Upper lobe of left lung (tissue), 6 donors: ENCODE measurements around the gene PPIG. TPM values are rescaled to one million over a fixed set of nuclear protein-coding genes. Genes with fewer than 3 reads are reported as not detected.
"Not testable (repeated sequence)": the region's sequence is repeated elsewhere in the genome, so short reads cannot be mapped to it uniquely, and the experiment has no call there.

ENCODE experiments used
- ATAC-seq, 2 donors: fragments of 200-7000 bp; cut with Tn5 transposase; one replicate each; pipeline ENCODE4 v1.9.1; 2022; ENCODE audit warnings: mild to moderate bottlenecking in 2 of 2, moderate library complexity in 2 of 2; ENCODE audit not compliant: low FRiP score in 2 of 2
- DNase-seq, 2 donors: peaks; one replicate each; pipeline ENCODE4 v3.0.0-alpha.2; 2019 to 2020
- H3K27ac ChIP-seq, 4 donors: fragments of 200-600 bp; sonication (generic); one replicate each; pipeline ENCODE4 v1.5.1; 2016 to 2019
- H3K27me3 ChIP-seq, 4 donors: fragments of 200-600 bp; sonication (generic); one replicate each; pipeline ENCODE4 v1.5.1; 2017 to 2019
- H3K36me3 ChIP-seq, 4 donors: fragments of 200-600 bp; sonication (generic); one replicate each; pipeline ENCODE4 v1.5.1; 2016 to 2019
- H3K4me1 ChIP-seq, 4 donors: fragments of 200-600 bp; sonication (generic); one replicate each; pipeline ENCODE4 v1.5.1; 2018 to 2019
- H3K4me3 ChIP-seq, 4 donors: fragments of 200-600 bp; sonication (generic); one replicate each; pipeline ENCODE4 v1.5.1; 2017 to 2019; ENCODE audit warnings: mild to moderate bottlenecking in 2 of 4, moderate library complexity in 1 of 4
- H3K9me3 ChIP-seq, 4 donors: fragments of 200-600 bp; sonication (generic); one replicate each; pipeline ENCODE4 v1.5.1; 2018 to 2019
- CTCF ChIP-seq, 6 experiments: fragments of 450-650 bp in 4 of 6; fragments of 200-600 bp in 2 of 6; sonication (generic) in 2 of 6; IDR thresholded peaks; one replicate each; pipeline ENCODE4 v1.5.1; 2016 to 2019; ENCODE audit warnings: antibody characterized with exemption in 6 of 6
- EP300 ChIP-seq, 4 donors: sonication (generic); formaldehyde crosslinking; IDR thresholded peaks; one replicate each; pipeline ENCODE4 v1.5.1; 2017; ENCODE audit warnings: antibody characterized with exemption in 4 of 4, control low read depth in 2 of 4
- POLR2A ChIP-seq, 4 donors: fragments of 450-650 bp; IDR thresholded peaks; one replicate each; pipeline ENCODE4 v1.5.1; 2016 to 2017; ENCODE audit warnings: antibody characterized with exemption in 4 of 4, mild to moderate bottlenecking in 2 of 4
- POLR2AphosphoS5 ChIP-seq, 2 donors: sonication (generic); formaldehyde crosslinking; IDR thresholded peaks; one replicate each; pipeline ENCODE4 v1.5.1; 2017; ENCODE audit warnings: antibody characterized with exemption in 2 of 2
- WGBS, 2 donors: methylation state at CpG; one replicate each; pipeline ENCODE4 v1.1.5; 2017 to 2018; 5-methylcytosine and 5-hydroxymethylcytosine counted together
- total RNA-seq, 6 donors: library from RNA; depleted of rRNA in 4 of 6; stranded (reverse); fragments of >200 nt in 4 of 6; gene quantifications; one replicate each; pipeline versions ENCODE4 v1.1.0 to v1.2.1, GENCODE V29; 2016 to 2021
- donor health status: DM: no; HTN: no; CAD: no; lungs with moderate emphysema.
- donor health status: DM: no; HTN: yes; CAD: no; lungs with severe emphysema.

Gene PPIG
- total RNA-seq, 6 donors from 2014 or later, result 27.3 to 69.5 (median 46.2) TPM

- no peak for TF ChIP-seq CTCF (IDR thresholded peaks at IDR 0.05)
- no peak for TF ChIP-seq EP300 (IDR thresholded peaks at IDR 0.05)
- TF ChIP-seq POLR2AphosphoS5 (IDR thresholded peaks at IDR 0.05), result no peak
- no peak for TF ChIP-seq POLR2A (IDR thresholded peaks at IDR 0.05)
- DNase-seq (no peak), ATAC-seq (no peak)
- Histone ChIP-seq H3K27me3 (no peaks in the 10 kb centered on the region), H3K36me3 (peaks cover 0 to 8% (median 2%) of the 10 kb centered on the region in 4 donors), H3K27ac (no peak overlapping the region), H3K4me1 (no peaks in the 10 kb centered on the region), H3K4me3 (no peak overlapping the region), H3K9me3 (no peaks in the 10 kb centered on the region)
- WGBS, 2 donors, result 93 to 97% methylated on average over 1 of the region's 1 CpG
These were observed 22.8 kb upstream of the PPIG start for GRCh38 chr2:169561364-169561763.

- not testable (repeated sequence) for H3K4me1 ChIP-seq, H3K27me3 ChIP-seq, H3K4me3 ChIP-seq, H3K9me3 ChIP-seq, DNase-seq, ATAC-seq, H3K27ac ChIP-seq, H3K36me3 ChIP-seq
- 89 to 100% methylated on average over 5 of the region's 5 CpGs for WGBS, 2 donors
These were observed 22.1 kb upstream of the PPIG start for GRCh38 chr2:169562084-169562483.

GRCh38 chr2:169562519-169562918 is 21.6 kb upstream of the PPIG start:
- Histone ChIP-seq H3K9me3 (no peaks in the 10 kb centered on the region), H3K27ac (no peak overlapping the region), H3K4me3 (no peak overlapping the region), H3K36me3 (peaks cover 0 to 9% (median 0%) of the 10 kb centered on the region in 4 donors), H3K27me3 (no peaks in the 10 kb centered on the region), H3K4me1 (no peaks in the 10 kb centered on the region)
- ATAC-seq, result no peak
- no peak for DNase-seq
- no peak for TF ChIP-seq POLR2AphosphoS5 (IDR thresholded peaks at IDR 0.05)
- no peak for TF ChIP-seq POLR2A (IDR thresholded peaks at IDR 0.05)
- TF ChIP-seq CTCF (IDR thresholded peaks at IDR 0.05), result no peak
- TF ChIP-seq EP300 (IDR thresholded peaks at IDR 0.05), result no peak
- WGBS, 2 donors, result 90 to 93% methylated on average over 2 of the region's 2 CpGs

GRCh38 chr2:169565686-169566085 is 18.5 kb upstream of the PPIG start:
- Histone ChIP-seq H3K36me3 (peaks cover 0 to 10% (median 0%) of the 10 kb centered on the region in 4 donors), H3K27ac (no peak overlapping the region), H3K4me3 (no peak overlapping the region), H3K9me3 (no peaks in the 10 kb centered on the region), H3K4me1 (no peaks in the 10 kb centered on the region), H3K27me3 (no peaks in the 10 kb centered on the region)
- DNase-seq (no peak), ATAC-seq (no peak)
- TF ChIP-seq POLR2AphosphoS5 (IDR thresholded peaks at IDR 0.05), result no peak
- TF ChIP-seq CTCF (IDR thresholded peaks at IDR 0.05), result no peak
- no peak for TF ChIP-seq EP300 (IDR thresholded peaks at IDR 0.05)
- TF ChIP-seq POLR2A (IDR thresholded peaks at IDR 0.05), result no peak
- WGBS, 2 donors, result 95 to 97% methylated on average over 1 of the region's 1 CpG

- Histone ChIP-seq H3K4me1 (peaks cover 0 to 14% (median 6%) of the 10 kb centered on the region in 4 donors), H3K9me3 (no peaks in the 10 kb centered on the region), H3K27me3 (no peaks in the 10 kb centered on the region), H3K27ac (no peak overlapping the region), H3K4me3 (no peak overlapping the region), H3K36me3 (peaks cover 0 to 10% (median 0%) of the 10 kb centered on the region in 4 donors)
- no peak for TF ChIP-seq CTCF (IDR thresholded peaks at IDR 0.05)
- ATAC-seq (no peak), DNase-seq (no peak)
- WGBS, 2 donors, result 83 to 92% methylated on average over 2 of the region's 2 CpGs
These were observed 14.2 kb upstream of the PPIG start for GRCh38 chr2:169569948-169570347.

- 88 to 94% methylated on average over 4 of the region's 4 CpGs for WGBS, 2 donors
- H3K27me3 ChIP-seq, H3K9me3 ChIP-seq, DNase-seq, H3K4me3 ChIP-seq, H3K36me3 ChIP-seq, ATAC-seq, H3K27ac ChIP-seq: not testable (repeated sequence)
- H3K4me1 ChIP-seq, result peaks cover 0 to 14% (median 6%) of the 10 kb centered on the region in 4 donors
These were observed 13.4 kb upstream of the PPIG start for GRCh38 chr2:169570752-169571151.
